PFSK-1 (cell line): Measurements from ENCODE around the gene EI24.

Source experiments
- SIN3A ChIP-seq: IDR thresholded peaks from 2 replicates; pipeline ENCODE4 v1.6.1; 2012; ENCODE audit warnings: mild to moderate bottlenecking, low read length, moderate library complexity, borderline replicate concordance; ENCODE audit not compliant: insufficient read depth
- TAF1 ChIP-seq: IDR thresholded peaks from 2 replicates; pipeline ENCODE4 v1.6.1; 2012; ENCODE audit warnings: low read length, control low read depth, borderline replicate concordance; ENCODE audit not compliant: insufficient read depth

DNA sequence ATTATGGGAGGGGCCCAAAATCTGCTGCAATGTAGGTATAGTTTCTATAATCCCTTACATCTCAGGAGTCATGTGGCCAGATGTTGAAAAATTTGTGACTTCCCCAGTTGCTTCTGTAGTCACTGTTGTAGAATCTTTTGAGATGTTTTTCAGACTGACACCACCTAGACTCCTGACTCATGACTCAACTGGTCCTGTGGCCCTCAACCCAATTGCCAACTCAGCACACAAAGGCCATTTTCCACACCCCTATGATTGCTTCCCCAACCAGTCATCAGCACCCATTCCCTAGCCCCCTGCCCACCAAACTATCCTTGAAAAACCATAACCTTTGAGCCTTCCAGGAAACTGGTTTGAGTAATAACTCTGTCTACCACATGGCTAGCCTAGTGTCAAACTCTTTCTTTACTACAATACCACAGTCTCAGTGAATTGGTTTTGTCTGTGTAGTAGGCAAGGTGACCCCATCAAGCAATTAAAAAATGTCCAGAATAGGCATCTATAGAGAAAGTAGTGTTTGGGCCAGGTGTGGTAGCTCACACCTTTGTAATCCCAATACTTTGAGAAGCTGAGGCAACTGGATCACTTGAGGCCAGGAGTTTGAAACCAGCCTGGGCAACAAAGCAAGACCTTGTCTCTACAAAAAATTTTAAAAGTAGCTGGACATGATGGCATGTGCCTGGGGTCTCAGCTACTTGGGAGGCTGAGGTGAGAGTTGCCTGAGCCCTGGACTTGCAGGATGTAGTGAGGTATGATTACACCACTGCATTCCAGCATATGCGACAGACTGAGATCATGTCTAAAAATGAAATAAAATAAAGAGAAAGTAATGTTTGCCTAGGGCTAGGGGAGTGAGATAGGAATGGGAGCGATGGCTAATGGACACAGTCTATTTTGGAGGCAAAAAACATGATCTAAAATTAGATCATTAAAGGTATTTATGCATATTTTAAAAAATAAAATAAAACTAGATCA is 49.1 kb upstream of the EI24 start:
- no peak for TF ChIP-seq TAF1
- no peak for TF ChIP-seq SIN3A
